Right kidney (tissue), 1 donor: ENCODE data around the gene STON2.
A peak's percentile ranks its signal among the peaks of the same experiment; 100 is the strongest.

Experiments
- DNase-seq: peaks from one replicate; pipeline ENCODE4 v3.0.0-alpha.2; 2016

STON2 gene

GRCh38 chr14:81418057-81418790 lies 18.1 kb upstream of the STON2 start:
- no peak for DNase-seq

GRCh38 chr14:81416981-81417380 lies 16.9 kb upstream of the STON2 start:
- DNase-seq, result no peak

- DNase-seq, result no peak
Measured at GRCh38 chr14:81416194-81416952, 16.2 kb upstream of the STON2 start.

- no peak for DNase-seq
Measured at GRCh38 chr14:81415781-81416180, 15.7 kb upstream of the STON2 start.

GRCh38 chr14:81414123-81414522 lies 14.0 kb upstream of the STON2 start:
- DNase-seq, result no peak

- peak; percentile 21 for DNase-seq
Measured at GRCh38 chr14:81412779-81413178, 12.7 kb upstream of the STON2 start.

- no peak for DNase-seq
Measured at GRCh38 chr14:81408595-81408994, 8.5 kb upstream of the STON2 start.

- DNase-seq, result no peak
Measured at GRCh38 chr14:81406863-81407262, 6.7 kb upstream of the STON2 start.

GRCh38 chr14:81402123-81402495 lies 2.0 kb upstream of the STON2 start:
- no peak for DNase-seq

- DNase-seq, result no peak
Measured at GRCh38 chr14:81401420-81402122, 1.4 kb upstream of the STON2 start.

GRCh38 chr14:81400852-81401251 lies 728 bp upstream of the STON2 start:
- DNase-seq, result no peak

- no peak for DNase-seq
Measured at GRCh38 chr14:81398196-81398891, 1.8 kb downstream of the STON2 start.

GRCh38 chr14:81396113-81396512 lies 4.0 kb downstream of the STON2 start:
- no peak for DNase-seq

- DNase-seq, result no peak
Measured at GRCh38 chr14:81394739-81395138, 5.4 kb downstream of the STON2 start.

- no peak for DNase-seq
Measured at GRCh38 chr14:81392976-81393643, 7.0 kb downstream of the STON2 start.

GRCh38 chr14:81392052-81392451 lies 8.1 kb downstream of the STON2 start:
- DNase-seq, result no peak

- no peak for DNase-seq
Measured at GRCh38 chr14:81390696-81391095, 9.4 kb downstream of the STON2 start.

GRCh38 chr14:81388336-81388735 lies 11.8 kb downstream of the STON2 start:
- DNase-seq, result no peak

GRCh38 chr14:81386290-81386745 lies 13.8 kb downstream of the STON2 start:
- DNase-seq, result no peak

- no peak for DNase-seq
Measured at GRCh38 chr14:81385886-81386285, 14.2 kb downstream of the STON2 start.

GRCh38 chr14:81385419-81385818 lies 14.7 kb downstream of the STON2 start:
- no peak for DNase-seq

- peak; percentile 39 for DNase-seq
Measured at GRCh38 chr14:81384900-81385299, 15.2 kb downstream of the STON2 start.
